Measurements from ENCODE around the gene CDYL.

GRCh38 chr6:4728926-4729325, 47.3 kb upstream of the CDYL start:
- no peak for TF ChIP-seq POLR2A (IDR thresholded peaks at IDR 0.05)
- TF ChIP-seq, protein P1, sequence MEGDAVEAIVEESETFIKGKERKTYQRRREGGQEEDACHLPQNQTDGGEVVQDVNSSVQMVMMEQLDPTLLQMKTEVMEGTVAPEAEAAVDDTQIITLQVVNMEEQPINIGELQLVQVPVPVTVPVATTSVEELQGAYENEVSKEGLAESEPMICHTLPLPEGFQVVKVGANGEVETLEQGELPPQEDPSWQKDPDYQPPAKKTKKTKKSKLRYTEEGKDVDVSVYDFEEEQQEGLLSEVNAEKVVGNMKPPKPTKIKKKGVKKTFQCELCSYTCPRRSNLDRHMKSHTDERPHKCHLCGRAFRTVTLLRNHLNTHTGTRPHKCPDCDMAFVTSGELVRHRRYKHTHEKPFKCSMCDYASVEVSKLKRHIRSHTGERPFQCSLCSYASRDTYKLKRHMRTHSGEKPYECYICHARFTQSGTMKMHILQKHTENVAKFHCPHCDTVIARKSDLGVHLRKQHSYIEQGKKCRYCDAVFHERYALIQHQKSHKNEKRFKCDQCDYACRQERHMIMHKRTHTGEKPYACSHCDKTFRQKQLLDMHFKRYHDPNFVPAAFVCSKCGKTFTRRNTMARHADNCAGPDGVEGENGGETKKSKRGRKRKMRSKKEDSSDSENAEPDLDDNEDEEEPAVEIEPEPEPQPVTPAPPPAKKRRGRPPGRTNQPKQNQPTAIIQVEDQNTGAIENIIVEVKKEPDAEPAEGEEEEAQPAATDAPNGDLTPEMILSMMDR (IDR thresholded peaks at IDR 0.05) = no peak
- no peak for TF ChIP-seq EP300 (IDR thresholded peaks at IDR 0.05)

Measured in ovary (tissue), 3 donors.